CD4-positive, alpha-beta T cell treated with Interleukin-15 for 1 hour (primary cell): ENCODE measurements around the gene PCDHA1.

Experiments used
- DNase-seq: peaks from one replicate; pipeline ENCODE4 v3.0.0-alpha.2; 2020

PCDHA1 gene

GRCh38 chr5:140992828-140993227 lies 206.9 kb downstream of the PCDHA1 start:
- DNase-seq = no peak

GRCh38 chr5:140996060-140996459 lies 210.1 kb downstream of the PCDHA1 start:
- DNase-seq = no peak

- no peak for DNase-seq
Measured at GRCh38 chr5:140998921-140999410, 213.0 kb downstream of the PCDHA1 start.

- no peak for DNase-seq
Measured at GRCh38 chr5:141001446-141001843, 215.5 kb downstream of the PCDHA1 start.

GRCh38 chr5:141001844-141002604 lies 216.1 kb downstream of the PCDHA1 start:
- no peak for DNase-seq

GRCh38 chr5:141002605-141002965 lies 216.6 kb downstream of the PCDHA1 start:
- no peak for DNase-seq

- DNase-seq = no peak
Measured at GRCh38 chr5:141003031-141003430, 217.1 kb downstream of the PCDHA1 start.

GRCh38 chr5:141003791-141004611 lies 218.1 kb downstream of the PCDHA1 start:
- no peak for DNase-seq

GRCh38 chr5:141007791-141008190 lies 221.9 kb downstream of the PCDHA1 start:
- no peak for DNase-seq

GRCh38 chr5:141010047-141010793 lies 224.3 kb downstream of the PCDHA1 start:
- no peak for DNase-seq

GRCh38 chr5:141017943-141018342 lies 232.0 kb downstream of the PCDHA1 start:
- DNase-seq = no peak

GRCh38 chr5:141022384-141022783 lies 236.4 kb downstream of the PCDHA1 start:
- DNase-seq = no peak

- no peak for DNase-seq
Measured at GRCh38 chr5:141031006-141031405, 245.1 kb downstream of the PCDHA1 start.

- DNase-seq = no peak
Measured at GRCh38 chr5:141032626-141033025, 246.7 kb downstream of the PCDHA1 start.

- DNase-seq = no peak
Measured at GRCh38 chr5:141039061-141039460, 253.1 kb downstream of the PCDHA1 start.

- no peak for DNase-seq
Measured at GRCh38 chr5:141039517-141039916, 253.6 kb downstream of the PCDHA1 start.

- DNase-seq = no peak
Measured at GRCh38 chr5:141040093-141040770, 254.3 kb downstream of the PCDHA1 start.

GRCh38 chr5:141040771-141041426 lies 255.0 kb downstream of the PCDHA1 start:
- DNase-seq = peak; percentile 28

GRCh38 chr5:141041427-141041785 lies 255.5 kb downstream of the PCDHA1 start:
- DNase-seq = no peak

- DNase-seq = no peak
Measured at GRCh38 chr5:141042555-141042954, 256.6 kb downstream of the PCDHA1 start.

- DNase-seq = no peak
Measured at GRCh38 chr5:141050622-141051520, 264.9 kb downstream of the PCDHA1 start, which contains the start of gene PCDHB1. Gene PCDHB1, plus strand, starts transcription at chr5:141051374. Its CDS starts 97 bp downstream, at chr5:141051471.
